ENCODE measurements around the gene PLEKHG3. TPM values are rescaled to one million over a fixed set of nuclear protein-coding genes. Genes with fewer than 3 reads are reported as not detected.

Gene PLEKHG3
- polyA plus RNA-seq, 3 donors = 6.3 to 21.6 (median 13.0) TPM

DNA sequence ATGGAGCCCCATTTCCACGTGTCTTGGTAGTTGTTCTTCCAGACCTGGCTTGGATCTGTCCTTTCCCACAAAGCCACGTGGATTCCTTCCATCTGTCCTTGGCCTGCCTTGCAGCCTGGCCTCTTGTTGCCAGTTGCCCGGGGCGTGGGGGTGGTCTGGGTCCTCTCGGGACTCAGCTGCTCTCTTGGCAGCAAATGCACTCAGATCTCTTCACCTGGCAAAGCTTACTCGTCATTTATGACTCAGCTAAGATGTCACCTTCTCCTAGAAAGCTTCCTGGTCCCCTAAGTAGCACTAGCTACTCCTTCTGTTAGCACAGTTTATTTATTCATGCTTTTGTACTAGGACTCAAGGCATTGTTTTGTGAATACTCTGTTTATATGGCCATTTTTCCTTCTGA is 13.6 kb downstream of the PLEKHG3 start:
- intact Hi-C loops (cut with micrococcal nuclease) = no loop called here
- Mint-ChIP-seq H3K36me3 (peaks cover 25 to 62% of the 10 kb centered on the region in 2 donors), H3K4me3 (no peak overlapping the region), H3K27me3 (ENCODE audit: low read depth in 3 of 3) (peaks cover 0 to 3% (median 2%) of the 10 kb centered on the region in 3 donors), H3K4me1 (peaks cover 81% of the 10 kb centered on the region), H3K9me3 (peaks cover 0 to 3% (median 0%) of the 10 kb centered on the region in 7 donors), H3K27ac (peak overlapping the region in 2 of 7 donors; percentile 28 to 51)
- Histone ChIP-seq H3K79me2 (ENCODE audit: insufficient read depth, low read length) (peaks cover 5% of the 10 kb centered on the region), H3K36me3 (replicated peaks in 1 of 2; ENCODE audit: control insufficient read depth in 1 of 2, insufficient read depth in 2 of 2, low read length in 2 of 2) (no peaks in the 10 kb centered on the region), H3K27me3 (ENCODE audit: control insufficient read depth in 2 of 2, insufficient read depth in 2 of 2, low read length in 2 of 2) (no peaks in the 10 kb centered on the region), H3K27ac (ENCODE audit: low read depth in 1 of 2, low read length in 2 of 2) (no peak overlapping the region), H3K9ac (ENCODE audit: insufficient read depth, low read length, poor library complexity, severe bottlenecking) (no peak overlapping the region), H3K9me3 (replicated peaks in 1 of 2; ENCODE audit: control insufficient read depth in 1 of 2, insufficient read depth in 1 of 2, low read length in 2 of 2) (no peaks in the 10 kb centered on the region), H2AFZ (ENCODE audit: insufficient read depth, low read depth, low read length, poor library complexity, severe bottlenecking) (no peak overlapping the region), H4K20me1 (ENCODE audit: insufficient read depth, low read length) (peaks cover 7% of the 10 kb centered on the region), H3K4me3 (replicated peaks in 1 of 3; ENCODE audit: low read depth in 2 of 3, low read length in 3 of 3) (no peak overlapping the region), H3K4me1 (ENCODE audit: control insufficient read depth in 1 of 2, insufficient read depth in 2 of 2, low read length in 2 of 2) (peaks cover 70 to 86% of the 10 kb centered on the region in 2 donors), H3K4me2 (replicated peaks; ENCODE audit: extremely low read depth, low read length, poor library complexity, severe bottlenecking) (no peak overlapping the region)
- no peak for DNase-seq
- 89% methylated on average over 6 of the region's 6 CpGs for WGBS (ENCODE audit: insufficient coverage)
- TF ChIP-seq, protein P1, sequence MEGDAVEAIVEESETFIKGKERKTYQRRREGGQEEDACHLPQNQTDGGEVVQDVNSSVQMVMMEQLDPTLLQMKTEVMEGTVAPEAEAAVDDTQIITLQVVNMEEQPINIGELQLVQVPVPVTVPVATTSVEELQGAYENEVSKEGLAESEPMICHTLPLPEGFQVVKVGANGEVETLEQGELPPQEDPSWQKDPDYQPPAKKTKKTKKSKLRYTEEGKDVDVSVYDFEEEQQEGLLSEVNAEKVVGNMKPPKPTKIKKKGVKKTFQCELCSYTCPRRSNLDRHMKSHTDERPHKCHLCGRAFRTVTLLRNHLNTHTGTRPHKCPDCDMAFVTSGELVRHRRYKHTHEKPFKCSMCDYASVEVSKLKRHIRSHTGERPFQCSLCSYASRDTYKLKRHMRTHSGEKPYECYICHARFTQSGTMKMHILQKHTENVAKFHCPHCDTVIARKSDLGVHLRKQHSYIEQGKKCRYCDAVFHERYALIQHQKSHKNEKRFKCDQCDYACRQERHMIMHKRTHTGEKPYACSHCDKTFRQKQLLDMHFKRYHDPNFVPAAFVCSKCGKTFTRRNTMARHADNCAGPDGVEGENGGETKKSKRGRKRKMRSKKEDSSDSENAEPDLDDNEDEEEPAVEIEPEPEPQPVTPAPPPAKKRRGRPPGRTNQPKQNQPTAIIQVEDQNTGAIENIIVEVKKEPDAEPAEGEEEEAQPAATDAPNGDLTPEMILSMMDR (IDR thresholded peaks at IDR 0.05) = no peak

DNA sequence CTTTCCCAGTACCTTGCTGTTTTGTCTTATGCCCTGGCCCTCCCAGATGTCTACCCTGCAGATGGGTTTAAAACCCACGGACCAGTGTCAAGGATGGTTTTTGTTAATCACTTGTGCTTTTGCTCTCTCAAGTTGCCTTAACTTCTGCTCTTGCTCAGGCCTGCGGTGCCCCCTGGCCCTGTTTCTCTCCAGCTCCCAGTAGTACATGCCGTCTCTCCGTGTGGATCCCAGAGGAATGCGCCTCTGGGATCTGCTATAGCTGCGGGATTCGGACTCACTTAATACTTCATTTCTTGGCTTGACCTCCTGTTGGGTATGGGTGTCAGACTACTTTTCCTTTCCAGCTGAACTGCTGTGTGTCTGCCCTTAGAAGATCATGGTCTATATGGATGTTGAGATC is 14.5 kb downstream of the PLEKHG3 start:
- Histone ChIP-seq H3K4me3 (replicated peaks in 1 of 3; ENCODE audit: low read depth in 2 of 3, low read length in 3 of 3) (no peak overlapping the region), H3K4me1 (ENCODE audit: control insufficient read depth in 1 of 2, insufficient read depth in 2 of 2, low read length in 2 of 2) (peaks cover 78 to 90% of the 10 kb centered on the region in 2 donors)
- 92% methylated on average over 2 of the region's 7 CpGs for WGBS (ENCODE audit: insufficient coverage)

More for the DNA sequence above, 14.5 kb downstream of the PLEKHG3 start:
- Histone ChIP-seq H3K9ac (ENCODE audit: insufficient read depth, low read length, poor library complexity, severe bottlenecking) (no peak overlapping the region), H3K79me2 (ENCODE audit: insufficient read depth, low read length) (peaks cover 5% of the 10 kb centered on the region), H2AFZ (ENCODE audit: insufficient read depth, low read depth, low read length, poor library complexity, severe bottlenecking) (no peak overlapping the region), H3K9me3 (replicated peaks in 1 of 2; ENCODE audit: control insufficient read depth in 1 of 2, insufficient read depth in 1 of 2, low read length in 2 of 2) (no peaks in the 10 kb centered on the region), H3K27ac (ENCODE audit: low read depth in 1 of 2, low read length in 2 of 2) (no peak overlapping the region), H3K27me3 (ENCODE audit: control insufficient read depth in 2 of 2, insufficient read depth in 2 of 2, low read length in 2 of 2) (no peaks in the 10 kb centered on the region), H3K36me3 (replicated peaks in 1 of 2; ENCODE audit: control insufficient read depth in 1 of 2, insufficient read depth in 2 of 2, low read length in 2 of 2) (no peaks in the 10 kb centered on the region), H3K4me2 (replicated peaks; ENCODE audit: extremely low read depth, low read length, poor library complexity, severe bottlenecking) (no peak overlapping the region), H4K20me1 (ENCODE audit: insufficient read depth, low read length) (peaks cover 7% of the 10 kb centered on the region)
- Mint-ChIP-seq H3K4me1 (peaks cover 86% of the 10 kb centered on the region), H3K4me3 (no peak overlapping the region), H3K27ac (no peak overlapping the region), H3K36me3 (peaks cover 27 to 65% of the 10 kb centered on the region in 2 donors), H3K9me3 (peaks cover 0 to 3% (median 0%) of the 10 kb centered on the region in 7 donors), H3K27me3 (ENCODE audit: low read depth in 3 of 3) (peaks cover 0 to 3% (median 3%) of the 10 kb centered on the region in 3 donors)
- TF ChIP-seq, protein P1 (IDR thresholded peaks at IDR 0.05) = no peak
- intact Hi-C loops (cut with micrococcal nuclease) = no loop called here
- DNase-seq = no peak

Measured in CD14-positive monocyte (primary cell).